Measurements from ENCODE around the gene C14orf119.

- TF ChIP-seq CTCF (conservative IDR thresholded peaks at IDR 0.05; ENCODE audit: low read depth, low read length) = no peak
- no peak for TF ChIP-seq EZH2 (IDR thresholded peaks at IDR 0.05; ENCODE audit: borderline replicate concordance, low read depth, low read length, poor library complexity, severe bottlenecking)
Observed at GRCh38 chr14:23123419-23123818, 28.1 kb downstream of the C14orf119 start.

Measured in A673 (cell line).